ENCODE measurements around the gene RASAL2. TPM values are rescaled to one million over a fixed set of nuclear protein-coding genes. Genes with fewer than 3 reads are reported as not detected.

The RASAL2 gene
- polyA plus RNA-seq, 2 of the 4 experiments (the other 2 are of a cell fraction) = 7.1 to 17.6 TPM

GRCh38 chr1:178494569-178494971 lies 400.7 kb downstream of the RASAL2 start:
- CTCF ChIA-PET = interaction anchor here (0.6 to 3.4 kb wide), 3 partner anchors 38 to 184 kb away, joined by 3 to 8 read pairs (median 3); no protein-coding TSS in a partner anchor
- no peak overlapping the region for H3K4me3 ChIP-seq
- no peak for DNase-seq (ENCODE audit: low read depth in 1 of 2, low spot score in 1 of 2)
- POLR2A ChIA-PET = no interaction called here
- TF ChIP-seq TFCP2L1 (CRISPR knock-in tag; IDR thresholded peaks at IDR 0.05) (no peak), BCL3 (IDR thresholded peaks at IDR 0.05) (no peak), HES2 (IDR thresholded peaks at IDR 0.05) (no peak), HOXB13 (CRISPR knock-in tag; IDR thresholded peaks at IDR 0.05; ENCODE audit: low read depth) (no peak)
- no peak overlapping the region for H3K27ac ChIP-seq
- no peak overlapping the region for H3K4me2 ChIP-seq
- no peak for FAIRE-seq
- ATAC-seq = no peak
- H3K4me1 ChIP-seq = no peaks in the 10 kb centered on the region
- no peaks in the 10 kb centered on the region for H3K9me3 ChIP-seq
- 81% methylated on average over 13 of the region's 13 CpGs for WGBS (ENCODE audit: missing lambda C conversion rate)

GRCh38 chr1:178495158-178495557 lies 401.3 kb downstream of the RASAL2 start:
- CTCF ChIA-PET = interaction anchor here (3.4 kb wide), 1 partner anchor 185 kb away, joined by 8 read pairs; no protein-coding TSS in a partner anchor
- POLR2A ChIA-PET = no interaction called here
- FAIRE-seq (no peak), ATAC-seq (no peak), DNase-seq (ENCODE audit: low read depth in 1 of 2, low spot score in 1 of 2) (no peak)
- no peaks in the 10 kb centered on the region for H3K9me3 ChIP-seq
- H3K27ac ChIP-seq = no peak overlapping the region
- no peak overlapping the region for H3K4me2 ChIP-seq
- no peaks in the 10 kb centered on the region for H3K4me1 ChIP-seq
- WGBS (ENCODE audit: missing lambda C conversion rate) = 88% methylated on average over 1 of the region's 1 CpG
- TF ChIP-seq HDAC2 (IDR thresholded peaks at IDR 0.05) (no peak), ELK1 (IDR thresholded peaks at IDR 0.05; ENCODE audit: low read depth, low read length) (no peak), RARB (CRISPR knock-in tag; IDR thresholded peaks at IDR 0.05) (no peak), RAD21 (conservative IDR thresholded peaks at IDR 0.05 in 1 of 2, IDR thresholded peaks at IDR 0.05 in 1 of 2) (no peak), HES2 (IDR thresholded peaks at IDR 0.05) (no peak), NR3C1 (IDR thresholded peaks at IDR 0.05) (no peak), USF2 (IDR thresholded peaks at IDR 0.05) (no peak), CHD2 (IDR thresholded peaks at IDR 0.05; ENCODE audit: low read length, partially characterized antibody) (no peak), HOXB5 (CRISPR knock-in tag; IDR thresholded peaks at IDR 0.05) (no peak), BHLHE40 (IDR thresholded peaks at IDR 0.05; ENCODE audit: low read depth, low read length) (no peak), POLR2A (IDR thresholded peaks at IDR 0.05; ENCODE audit: low read length) (no peak), MAFK (IDR thresholded peaks at IDR 0.05; ENCODE audit: partially characterized antibody) (no peak), SMC3 (IDR thresholded peaks at IDR 0.05) (no peak), CHD4 (IDR thresholded peaks at IDR 0.05; ENCODE audit: borderline replicate concordance) (no peak), EHMT2 (IDR thresholded peaks at IDR 0.05; ENCODE audit: low read depth) (no peak)
- H3K4me3 ChIP-seq = no peak overlapping the region

GRCh38 chr1:178495741-178496409 lies 402.0 kb downstream of the RASAL2 start:
- ATAC-seq = no peak
- Histone ChIP-seq H3K9me3 (no peaks in the 10 kb centered on the region), H3K4me3 (no peak overlapping the region), H3K27ac (no peak overlapping the region), H3K4me2 (no peak overlapping the region), H3K4me1 (no peaks in the 10 kb centered on the region)
- ChIA-PET POLR2A (no interaction called here), CTCF (interaction anchor here (3.4 kb wide), 1 partner anchor 185 kb away, joined by 8 read pairs; no protein-coding TSS in a partner anchor)
- no peak for TF ChIP-seq POLR2AphosphoS2 (conservative IDR thresholded peaks at IDR 0.05; ENCODE audit: low read length)
- no peak for TF ChIP-seq FOXS1 (CRISPR knock-in tag; IDR thresholded peaks at IDR 0.05)
- no peak for TF ChIP-seq KDM5A (IDR thresholded peaks at IDR 0.05)
- TF ChIP-seq SMC3 (IDR thresholded peaks at IDR 0.05) = no peak
- TF ChIP-seq SREBF2 (IDR thresholded peaks at IDR 0.05) = no peak
- TF ChIP-seq ZNF302 (CRISPR knock-in tag; IDR thresholded peaks at IDR 0.05) = no peak
- TF ChIP-seq EHMT2 (IDR thresholded peaks at IDR 0.05; ENCODE audit: low read depth) = no peak
- no peak for TF ChIP-seq ZC3H11A (IDR thresholded peaks at IDR 0.05)
- no peak for TF ChIP-seq TP53 (CRISPR knock-in tag; IDR thresholded peaks at IDR 0.05)
- no peak for TF ChIP-seq ATOH8 (CRISPR knock-in tag; IDR thresholded peaks at IDR 0.05; ENCODE audit: low read depth)
- TF ChIP-seq BHLHE40 (IDR thresholded peaks at IDR 0.05; ENCODE audit: low read depth, low read length) = no peak
- no peak for TF ChIP-seq CTCF (IDR thresholded peaks at IDR 0.05)
- TF ChIP-seq TFCP2L1 (CRISPR knock-in tag; IDR thresholded peaks at IDR 0.05) = no peak
- TF ChIP-seq FOSB (CRISPR knock-in tag; IDR thresholded peaks at IDR 0.05) = no peak
- no peak for TF ChIP-seq HOXB5 (CRISPR knock-in tag; IDR thresholded peaks at IDR 0.05)
- no peak for TF ChIP-seq RAD21 (conservative IDR thresholded peaks at IDR 0.05 in 1 of 2, IDR thresholded peaks at IDR 0.05 in 1 of 2)
- 81% methylated on average over 16 of the region's 16 CpGs for WGBS (ENCODE audit: missing lambda C conversion rate)
- no peak for DNase-seq (ENCODE audit: low read depth in 1 of 2, low spot score in 1 of 2)
- no peak for FAIRE-seq

Data from A549 (cell line).